GM18498 (cell line): ENCODE measurements around the gene ARHGAP11A.

Experiments used
- ATAC-seq: cut with Tn5 transposase; IDR thresholded peaks from one replicate; pipeline ENCODE4 v1.9.1; 2021; ENCODE audit warnings: mild to moderate bottlenecking, moderate library complexity; ENCODE audit not compliant: unreplicated experiment

ARHGAP11A gene

DNA sequence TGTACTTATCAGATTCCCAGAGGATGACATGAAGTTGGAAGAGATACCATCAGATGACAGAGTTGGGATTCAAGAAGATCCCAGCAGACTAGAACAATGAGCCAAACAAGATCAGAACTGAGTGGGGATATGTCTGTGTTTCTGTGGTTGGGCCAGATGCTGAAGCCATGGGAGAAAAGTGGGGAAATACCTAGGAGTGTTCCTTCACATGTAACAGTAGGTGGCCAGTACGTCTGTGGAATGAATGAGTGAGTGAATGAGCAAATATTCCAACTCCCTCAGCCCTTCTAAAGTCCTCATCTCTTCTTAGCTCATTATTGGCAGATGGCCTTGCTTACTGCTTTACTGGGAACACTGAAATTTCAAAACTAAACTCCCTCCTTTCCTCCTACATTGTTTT lies 70.3 kb downstream of the ARHGAP11A start:
- no peak for ATAC-seq

DNA sequence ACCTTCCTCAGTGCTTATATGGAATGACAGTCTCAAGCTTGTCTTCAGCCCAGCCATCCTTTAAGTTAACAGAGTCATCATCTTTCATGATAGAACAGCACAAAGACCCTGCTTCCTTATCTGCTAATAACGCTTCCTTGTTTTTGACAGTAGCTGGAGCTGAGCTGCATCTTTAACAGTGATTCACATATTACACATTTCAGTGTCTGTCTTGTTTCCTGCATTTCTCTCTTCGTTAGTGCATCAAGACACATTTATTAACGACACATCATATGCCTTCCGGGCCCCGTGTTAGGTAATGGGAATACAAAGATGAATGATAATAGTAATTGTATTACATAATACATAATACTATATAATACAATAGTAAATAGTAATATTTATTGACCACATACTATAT lies 72.3 kb downstream of the ARHGAP11A start:
- no peak for ATAC-seq

DNA sequence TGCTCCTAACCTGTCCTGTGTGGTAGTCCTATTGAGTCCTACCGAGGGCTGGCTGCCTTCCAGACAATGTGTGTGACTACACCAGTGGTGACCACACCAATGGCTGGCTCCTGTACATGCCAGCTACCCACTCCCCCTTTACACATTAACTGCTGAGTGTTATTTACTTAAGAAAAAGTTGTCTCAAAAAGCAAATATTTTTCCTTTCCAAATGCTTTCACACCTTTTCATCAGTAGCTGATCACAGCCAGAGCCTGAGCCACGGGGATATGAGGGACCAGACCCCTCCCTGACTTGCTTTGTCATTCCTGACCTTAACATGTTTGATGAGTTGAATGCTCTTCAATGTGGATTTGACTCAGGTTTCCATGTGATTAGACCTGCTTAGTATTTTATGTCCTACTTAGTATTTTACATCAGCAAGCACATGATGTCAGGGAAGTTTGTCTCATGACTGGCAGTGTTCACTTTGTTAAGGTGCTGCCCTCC lies 72.9 kb downstream of the ARHGAP11A start:
- no peak for ATAC-seq
